Breast epithelium (tissue), 3 donors: ENCODE measurements around the gene TSPAN11.

ENCODE experiments used
- CTCF ChIP-seq, 3 donors: fragments of 450-650 bp; IDR thresholded peaks; one replicate each; pipeline ENCODE4 v1.5.1; 2016 to 2017; ENCODE audit warnings: antibody characterized with exemption in 3 of 3, mild to moderate bottlenecking in 3 of 3, moderate library complexity in 3 of 3
- POLR2A ChIP-seq: fragments of 450-650 bp; IDR thresholded peaks from one replicate; pipeline ENCODE4 v1.6.1; 2016; ENCODE audit warnings: antibody characterized with exemption, mild to moderate bottlenecking, moderate library complexity

- TF ChIP-seq CTCF (IDR thresholded peaks at IDR 0.05) (no peak), POLR2A (no peak)
These were observed 94.6 kb downstream of the TSPAN11 start for GRCh38 chr12:31021181-31021580.
